B cell (primary cell): ENCODE measurements around the gene SPEG.

Source experiments
- EZH2 ChIP-seq: IDR thresholded peaks from 2 replicates; pipeline ENCODE4 v1.6.1; 2012; ENCODE audit warnings: borderline replicate concordance, low read depth, mild to moderate bottlenecking, moderate library complexity, low read length; ENCODE audit not compliant: insufficient read depth, poor library complexity, severe bottlenecking
- TF ChIP-seq, protein P1 (sequence below): fragments of 200-600 bp; IDR thresholded peaks from one replicate; pipeline ENCODE4 v1.8.0; 2022; ENCODE audit warnings: antibody characterized with exemption, mild to moderate bottlenecking

DNA sequence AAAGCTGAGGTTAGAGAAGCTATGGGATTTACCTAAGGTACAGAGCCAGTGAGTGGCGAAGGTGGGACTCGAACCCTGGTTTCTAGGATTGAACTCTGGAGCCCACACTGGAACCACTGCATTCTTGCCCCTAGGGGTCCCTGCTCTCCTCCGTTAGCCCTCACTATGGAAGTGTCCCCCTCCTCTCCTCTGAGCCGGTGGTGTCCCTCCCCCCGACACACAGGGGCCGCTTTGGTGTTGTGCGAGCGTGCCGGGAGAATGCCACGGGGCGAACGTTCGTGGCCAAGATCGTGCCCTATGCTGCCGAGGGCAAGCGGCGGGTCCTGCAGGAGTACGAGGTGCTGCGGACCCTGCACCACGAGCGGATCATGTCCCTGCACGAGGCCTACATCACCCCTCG lies 55.5 kb downstream of the SPEG start:
- TF ChIP-seq, protein P1, sequence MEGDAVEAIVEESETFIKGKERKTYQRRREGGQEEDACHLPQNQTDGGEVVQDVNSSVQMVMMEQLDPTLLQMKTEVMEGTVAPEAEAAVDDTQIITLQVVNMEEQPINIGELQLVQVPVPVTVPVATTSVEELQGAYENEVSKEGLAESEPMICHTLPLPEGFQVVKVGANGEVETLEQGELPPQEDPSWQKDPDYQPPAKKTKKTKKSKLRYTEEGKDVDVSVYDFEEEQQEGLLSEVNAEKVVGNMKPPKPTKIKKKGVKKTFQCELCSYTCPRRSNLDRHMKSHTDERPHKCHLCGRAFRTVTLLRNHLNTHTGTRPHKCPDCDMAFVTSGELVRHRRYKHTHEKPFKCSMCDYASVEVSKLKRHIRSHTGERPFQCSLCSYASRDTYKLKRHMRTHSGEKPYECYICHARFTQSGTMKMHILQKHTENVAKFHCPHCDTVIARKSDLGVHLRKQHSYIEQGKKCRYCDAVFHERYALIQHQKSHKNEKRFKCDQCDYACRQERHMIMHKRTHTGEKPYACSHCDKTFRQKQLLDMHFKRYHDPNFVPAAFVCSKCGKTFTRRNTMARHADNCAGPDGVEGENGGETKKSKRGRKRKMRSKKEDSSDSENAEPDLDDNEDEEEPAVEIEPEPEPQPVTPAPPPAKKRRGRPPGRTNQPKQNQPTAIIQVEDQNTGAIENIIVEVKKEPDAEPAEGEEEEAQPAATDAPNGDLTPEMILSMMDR: no peak
- no peak for TF ChIP-seq EZH2
